HTR-8/SVneo (cell line): ENCODE data around the gene EXOC3L4.
"Not testable (repeated sequence)": the region's sequence is repeated elsewhere in the genome, so short reads cannot be mapped to it uniquely, and the experiment has no call there.

Source experiments
- DNase-seq: peaks from one replicate; pipeline ENCODE4 v3.0.0; 2011; ENCODE audit warnings: low spot score, mixed read lengths; ENCODE audit not compliant: insufficient read length
- FAIRE-seq: peaks from 2 replicates; lab custom pipeline; 2011; peaks lifted over from hg19 to GRCh38; lab: Jason Lieb, UNC

EXOC3L4 gene

DNA sequence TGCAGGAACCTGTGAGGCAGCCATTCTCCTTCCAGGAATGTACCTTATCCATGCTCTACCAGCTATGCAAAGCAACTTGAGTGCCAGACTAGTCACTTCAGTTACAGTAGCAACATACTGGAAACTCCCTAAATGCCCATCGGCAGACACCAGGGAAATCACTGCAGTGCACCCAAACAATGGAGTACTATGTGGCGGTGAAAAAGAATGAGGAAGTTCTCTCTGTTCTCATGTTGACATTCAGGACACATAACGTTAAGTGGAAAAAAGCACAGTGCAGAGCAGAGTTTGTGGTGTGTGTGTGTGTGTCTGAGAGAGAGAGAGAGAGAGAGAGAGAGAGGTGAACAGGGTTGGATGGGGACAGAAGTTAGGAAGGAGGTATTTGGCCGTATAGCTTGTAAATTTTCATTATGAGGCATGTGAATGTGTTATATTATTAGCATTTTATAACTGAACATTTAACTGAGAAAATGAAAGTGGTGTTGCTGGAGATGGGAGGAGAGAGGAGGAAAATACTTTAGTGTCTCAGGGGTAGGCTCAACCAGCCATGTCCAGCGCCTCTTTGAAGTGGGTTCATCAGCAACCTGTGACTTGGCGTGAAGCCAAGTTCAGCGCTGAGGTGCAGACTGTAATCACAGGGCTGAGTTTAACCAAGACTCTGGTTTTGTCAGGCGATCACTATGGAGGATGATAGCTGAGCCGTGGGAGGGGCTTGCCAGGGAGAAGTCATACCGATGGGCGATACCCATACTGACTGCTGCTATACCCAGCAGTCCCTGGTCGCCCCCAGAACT is 46.0 kb downstream of the EXOC3L4 start:
- DNase-seq (no peak), FAIRE-seq (peak; percentile 40)

DNA sequence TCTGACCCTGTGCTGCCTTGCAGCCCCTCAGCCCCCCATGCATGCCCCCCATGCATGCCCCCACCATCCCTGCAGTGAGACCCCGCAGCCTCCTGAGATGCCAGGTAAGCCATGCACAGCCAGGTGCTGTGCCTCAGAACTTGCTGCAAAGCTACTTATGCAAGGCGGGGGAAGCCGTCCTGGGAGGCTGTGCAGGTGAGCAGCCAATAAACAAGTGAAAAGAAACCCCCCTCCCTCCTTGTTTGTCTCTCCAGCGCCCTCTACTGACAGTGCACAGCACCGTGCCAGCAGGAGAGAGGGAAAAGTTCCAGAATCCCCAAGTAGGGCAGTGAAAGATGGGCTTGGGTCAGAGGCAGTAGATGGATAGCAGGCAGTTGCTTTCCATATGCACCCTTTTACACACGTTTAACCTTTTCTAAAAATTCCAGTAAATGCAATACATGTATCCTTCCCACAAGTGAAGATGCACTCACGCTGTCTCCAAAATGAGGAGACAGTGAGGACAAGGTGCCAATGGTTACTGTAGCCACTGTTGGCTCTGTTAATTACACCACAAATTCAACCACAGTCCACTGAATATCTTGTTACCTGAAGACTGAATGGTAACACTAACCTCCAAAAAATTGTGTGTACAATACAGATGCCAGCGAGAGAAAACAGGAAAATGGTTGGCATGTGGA is 46.7 kb downstream of the EXOC3L4 start:
- DNase-seq, result no peak
- FAIRE-seq, result peak; percentile 76

DNA sequence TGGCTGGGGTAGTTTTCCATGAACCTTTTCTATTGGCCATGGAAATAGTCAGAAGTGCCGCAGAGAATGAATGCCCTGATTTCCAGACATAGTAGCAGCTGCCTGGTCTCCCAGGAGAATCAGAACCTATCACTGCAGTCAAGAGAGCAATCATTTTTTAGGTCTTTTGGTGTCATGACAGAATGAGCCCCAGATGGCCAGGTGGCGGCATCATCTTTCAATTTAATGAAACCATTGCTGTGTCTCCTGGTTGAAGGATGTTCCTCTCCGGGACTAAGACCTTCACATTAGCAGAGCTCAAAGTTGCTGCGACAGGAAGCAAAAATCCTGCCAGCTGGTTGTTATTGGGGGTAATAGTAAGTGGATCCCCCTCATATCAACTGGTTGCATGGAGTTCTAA is 47.5 kb downstream of the EXOC3L4 start:
- DNase-seq (no peak), FAIRE-seq (no peak)

DNA sequence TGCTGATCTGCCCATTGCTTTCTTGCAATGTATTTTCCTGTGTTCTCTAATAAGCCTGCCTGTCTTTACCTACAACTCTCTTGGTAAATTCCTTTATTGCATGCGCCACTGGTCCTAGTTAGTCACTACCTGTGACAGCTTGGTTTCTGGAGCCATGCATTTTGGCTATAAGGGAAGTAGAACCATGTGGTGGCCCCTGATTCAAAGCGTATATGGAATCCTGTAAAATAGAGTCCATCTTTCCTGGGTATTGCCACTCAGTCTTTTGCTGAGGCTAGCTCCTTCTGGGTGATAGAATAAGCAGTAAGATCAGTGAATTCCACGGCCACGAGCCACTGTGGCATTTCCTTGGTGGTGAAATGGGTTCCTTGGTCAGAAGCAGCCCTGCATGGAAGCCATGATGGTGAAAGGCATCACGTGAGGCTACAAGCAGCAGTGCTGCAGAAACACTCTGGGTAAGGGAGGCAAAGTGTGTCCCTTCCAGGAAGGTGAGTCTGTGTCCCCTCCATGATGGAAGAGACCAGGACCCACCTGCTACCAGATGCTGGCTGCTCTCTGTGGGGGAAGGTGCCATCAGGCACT is 48.3 kb downstream of the EXOC3L4 start:
- FAIRE-seq, result no peak
- no peak for DNase-seq

DNA sequence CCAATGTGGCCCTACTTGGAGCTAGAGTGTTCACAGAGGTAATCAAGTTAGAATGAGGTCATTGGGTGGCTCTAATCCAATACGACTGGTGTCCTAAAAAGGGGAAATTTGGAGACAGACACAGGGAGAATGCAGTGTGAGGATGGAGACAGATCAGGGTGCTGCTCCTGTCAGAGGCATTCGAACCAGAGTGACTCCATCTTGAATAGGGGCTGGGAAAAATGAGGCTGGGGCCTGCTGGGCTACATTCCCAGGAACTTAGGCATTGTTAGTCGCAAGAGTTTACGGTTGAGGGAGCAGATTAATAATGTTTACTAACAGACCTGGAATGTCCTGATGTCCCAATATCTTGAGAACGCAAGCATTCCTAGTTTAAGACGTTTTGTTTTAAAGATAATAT is 49.0 kb downstream of the EXOC3L4 start:
- no peak for DNase-seq
- FAIRE-seq, result peak; percentile 23

DNA sequence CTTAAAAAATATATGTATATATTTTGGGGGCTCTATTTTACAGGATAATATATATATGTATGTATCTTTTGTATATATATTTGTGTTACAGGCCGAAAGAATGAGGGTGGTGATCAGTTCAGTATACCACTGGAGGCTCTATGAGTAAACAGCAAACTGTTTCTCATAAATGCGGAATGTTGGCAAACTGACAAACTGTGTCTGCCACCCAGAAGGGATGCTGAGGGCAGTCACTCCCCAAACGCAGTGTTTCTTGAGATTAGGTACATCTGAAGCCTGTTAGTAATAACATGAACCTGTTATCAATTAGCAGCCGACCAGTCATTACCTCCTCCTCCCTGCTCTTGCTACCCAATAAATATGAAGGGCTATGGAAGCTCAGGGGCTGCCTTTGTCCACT is 49.6 kb downstream of the EXOC3L4 start:
- no peak for FAIRE-seq
- DNase-seq, result no peak

DNA sequence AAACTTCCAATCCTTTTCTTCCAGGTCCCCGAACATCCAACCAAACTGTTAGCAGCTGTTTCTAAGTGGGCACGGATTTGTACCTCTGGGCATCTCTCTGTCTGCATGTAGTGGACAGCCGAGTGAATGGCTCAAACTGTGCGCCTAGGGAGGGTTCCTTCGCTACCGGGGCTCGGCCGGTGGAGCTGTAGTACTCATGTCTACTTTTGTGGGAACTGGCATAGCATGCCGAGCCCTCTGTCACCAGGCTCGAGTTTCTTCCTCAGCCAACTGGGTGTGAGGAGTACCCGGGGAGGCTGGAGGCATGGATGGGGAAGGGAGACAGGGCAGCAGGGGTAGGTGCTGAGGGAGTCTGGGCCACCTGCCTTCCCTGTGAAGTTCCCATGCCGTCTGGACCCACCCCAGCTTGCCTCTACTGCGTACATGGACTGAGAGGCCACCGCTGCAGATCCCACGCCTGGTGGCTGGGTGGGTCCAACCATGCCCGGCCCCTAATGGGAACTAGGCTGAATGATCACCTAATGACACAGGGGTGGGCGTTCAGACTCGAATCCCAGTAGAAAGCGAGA is 51.7 kb downstream of the EXOC3L4 start:
- DNase-seq (no peak), FAIRE-seq (no peak)

DNA sequence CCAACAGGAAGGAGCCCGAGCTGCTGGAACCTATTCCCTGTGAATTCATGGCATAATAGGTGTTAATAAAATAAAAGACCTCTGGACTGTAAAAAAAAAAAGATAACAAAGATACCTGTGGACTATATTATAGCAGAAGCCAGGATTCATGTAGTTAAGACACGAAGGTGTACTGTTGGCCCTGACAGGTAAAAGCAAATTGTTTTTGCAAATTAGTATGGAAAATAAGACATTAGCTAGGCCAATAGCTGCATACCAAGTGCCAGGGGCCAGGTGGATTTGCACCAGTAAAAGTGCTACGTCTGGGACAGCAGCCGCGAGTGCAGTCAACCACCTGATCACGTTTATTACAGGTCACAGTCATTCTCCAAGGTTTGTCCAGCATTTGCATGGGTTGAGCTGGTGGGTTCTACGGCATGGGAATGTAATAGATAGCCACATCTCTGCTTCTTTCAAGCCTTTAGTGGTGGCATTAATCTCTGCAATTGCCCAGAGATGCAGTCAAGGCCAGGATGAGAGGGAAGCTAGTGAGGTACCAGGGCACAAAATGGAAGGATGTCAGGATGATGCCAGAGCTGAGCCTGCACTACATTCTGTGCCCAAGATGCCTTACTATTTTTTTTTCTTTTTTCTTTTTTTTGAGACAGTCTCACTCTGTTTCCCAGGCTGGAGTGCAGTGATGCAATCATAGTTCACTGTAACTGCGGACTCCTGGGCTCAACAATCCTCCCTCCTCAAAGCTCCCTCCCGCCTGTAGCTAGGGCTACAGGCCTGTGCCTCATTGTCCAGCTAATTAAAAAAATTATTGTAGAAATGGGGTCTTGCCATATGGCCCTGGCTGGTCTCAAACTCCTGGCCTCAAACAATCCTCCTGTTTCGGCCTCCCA is 55.1 kb downstream of the EXOC3L4 start:
- DNase-seq, result no peak
- peak; percentile 31 for FAIRE-seq

DNA sequence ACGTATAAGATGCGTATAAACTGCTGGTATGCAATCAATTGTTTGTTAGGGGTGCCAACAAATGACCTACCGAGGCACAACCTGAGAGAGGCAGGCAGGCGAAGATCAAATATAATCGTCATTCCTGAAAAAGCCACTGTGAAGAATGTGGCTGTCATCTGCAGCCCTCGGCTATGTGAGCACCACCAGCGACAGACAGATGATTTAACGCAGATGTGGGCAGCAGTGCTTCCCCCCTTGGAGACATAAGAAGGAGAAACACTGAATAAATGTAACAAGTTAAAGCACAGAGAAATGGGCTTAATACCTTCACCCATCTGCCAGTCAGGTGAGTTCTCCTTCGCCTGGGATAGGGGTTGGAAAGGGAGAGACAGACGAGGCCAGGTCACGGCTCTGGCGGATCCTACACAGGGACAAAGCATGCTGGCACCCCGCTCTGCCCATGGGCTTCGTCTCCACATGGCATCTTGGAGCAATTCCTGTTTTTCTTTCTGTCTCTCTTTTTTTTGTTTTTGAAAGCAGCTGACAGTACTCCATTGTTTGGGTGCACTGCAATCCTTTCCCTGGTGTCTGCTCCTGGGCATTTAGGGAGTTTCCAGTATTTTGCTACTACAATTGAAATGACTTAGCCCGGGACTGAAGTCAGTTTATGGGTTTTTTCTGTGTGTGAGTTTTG is 56.9 kb downstream of the EXOC3L4 start:
- FAIRE-seq, result no peak

DNA sequence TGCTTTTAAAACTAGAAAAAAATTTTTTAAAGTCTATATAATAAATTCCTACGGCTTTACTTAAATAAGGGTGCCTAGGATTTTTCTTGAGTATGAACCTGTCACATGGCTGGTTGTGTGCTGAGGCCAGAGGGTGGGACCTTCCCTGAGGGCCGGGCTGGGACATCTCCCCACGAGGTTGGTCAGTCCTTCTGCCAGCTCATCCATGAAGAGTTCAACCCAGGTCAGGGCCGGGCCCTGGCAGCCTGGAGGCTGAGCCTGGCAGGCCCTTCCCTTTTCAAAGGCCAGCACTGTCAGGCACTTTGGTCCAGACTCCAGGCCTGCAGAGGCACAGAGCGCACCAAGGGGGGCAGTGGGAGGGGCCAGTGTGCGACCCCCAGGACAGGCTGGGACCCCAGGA is 60.5 kb downstream of the EXOC3L4 start:
- FAIRE-seq (peak; percentile 49), DNase-seq (peak; percentile 92)

More for the DNA sequence above, 56.9 kb downstream of the EXOC3L4 start:
- DNase-seq, result no peak

DNA sequence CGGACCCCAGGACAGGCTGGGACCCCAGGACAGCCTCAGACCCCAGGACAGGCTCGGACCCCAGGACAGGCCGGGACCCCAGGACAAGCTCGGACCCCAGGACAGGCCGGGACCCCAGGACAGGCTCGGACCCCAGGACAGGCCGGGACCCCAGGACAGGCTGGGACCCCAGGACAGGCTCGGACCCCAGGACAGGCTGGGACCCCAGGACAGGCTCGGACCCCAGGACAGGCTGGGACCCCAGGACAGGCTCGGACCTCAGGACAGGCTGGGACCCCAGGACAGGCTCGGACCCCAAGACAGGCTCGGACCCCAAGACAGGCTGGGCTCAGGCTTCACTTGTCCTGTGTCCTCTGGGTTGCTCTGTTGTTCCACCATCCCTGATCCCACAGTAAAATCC is 60.9 kb downstream of the EXOC3L4 start:
- not testable (repeated sequence) for FAIRE-seq, DNase-seq

DNA sequence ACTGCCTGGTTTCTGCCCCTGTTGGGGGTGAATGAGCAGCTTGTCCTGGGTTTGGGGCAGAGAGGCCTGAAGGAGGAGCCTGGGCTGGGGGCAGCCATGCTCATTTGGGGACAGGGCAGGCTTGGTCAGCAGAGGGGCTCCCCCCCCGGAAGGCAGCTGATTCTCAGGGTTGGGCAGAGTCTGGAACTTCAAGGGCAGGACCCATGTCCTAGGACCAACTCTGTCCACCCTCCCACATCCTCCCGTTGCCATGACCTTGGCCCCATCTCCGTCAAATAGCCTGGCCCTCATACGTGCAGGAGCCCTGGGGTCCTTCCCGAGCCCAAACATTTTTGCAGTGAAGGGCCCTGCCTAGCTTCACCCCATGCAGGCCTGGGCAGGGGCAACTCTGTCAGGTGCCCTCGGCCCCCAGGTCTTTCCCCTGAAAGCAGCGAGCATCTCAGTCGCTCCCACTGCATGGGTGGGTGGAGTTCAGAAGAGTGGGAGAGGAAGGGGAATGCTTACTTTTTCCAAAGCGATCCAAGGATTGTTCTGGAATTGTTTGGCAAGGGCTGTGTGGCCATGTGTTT is 61.4 kb downstream of the EXOC3L4 start:
- no peak for FAIRE-seq

DNA sequence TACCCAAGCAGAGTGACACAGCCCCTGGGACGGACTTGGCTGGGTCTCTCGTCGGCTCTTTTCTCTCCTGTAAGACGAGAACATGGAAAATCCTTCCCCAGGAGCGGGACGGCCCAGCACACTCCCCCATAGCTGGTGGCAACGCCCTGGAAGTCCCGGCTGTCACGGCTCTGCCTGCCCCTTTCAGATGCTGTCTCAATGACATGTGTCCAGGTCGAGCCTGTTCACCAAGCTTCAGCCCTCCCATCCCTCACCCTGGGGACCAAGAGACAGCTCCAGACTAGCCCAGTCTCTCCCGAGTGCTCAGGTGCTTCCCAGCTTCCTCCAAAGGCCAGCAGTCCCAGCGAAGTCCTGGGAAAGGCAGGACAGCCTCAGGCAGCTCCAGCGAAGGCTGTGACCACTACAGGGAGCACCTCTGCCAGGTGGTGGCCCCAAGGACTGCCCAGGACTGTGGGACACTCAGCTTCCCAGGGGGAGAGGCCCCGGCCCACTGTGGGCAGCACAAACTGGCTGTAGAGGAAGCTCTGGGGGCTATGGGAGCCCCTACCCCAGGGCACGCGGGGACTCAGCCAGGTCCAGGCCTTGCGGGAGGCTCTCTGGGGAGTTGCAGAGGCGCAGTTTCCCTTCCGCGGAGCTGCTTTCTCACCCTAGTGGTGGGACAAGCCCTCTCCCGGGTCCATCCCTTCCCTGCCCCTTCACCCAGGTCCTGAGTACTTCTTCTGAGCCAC is 62.3 kb downstream of the EXOC3L4 start:
- FAIRE-seq (no peak), DNase-seq (no peak)

More for the DNA sequence above, 61.4 kb downstream of the EXOC3L4 start:
- no peak for DNase-seq

DNA sequence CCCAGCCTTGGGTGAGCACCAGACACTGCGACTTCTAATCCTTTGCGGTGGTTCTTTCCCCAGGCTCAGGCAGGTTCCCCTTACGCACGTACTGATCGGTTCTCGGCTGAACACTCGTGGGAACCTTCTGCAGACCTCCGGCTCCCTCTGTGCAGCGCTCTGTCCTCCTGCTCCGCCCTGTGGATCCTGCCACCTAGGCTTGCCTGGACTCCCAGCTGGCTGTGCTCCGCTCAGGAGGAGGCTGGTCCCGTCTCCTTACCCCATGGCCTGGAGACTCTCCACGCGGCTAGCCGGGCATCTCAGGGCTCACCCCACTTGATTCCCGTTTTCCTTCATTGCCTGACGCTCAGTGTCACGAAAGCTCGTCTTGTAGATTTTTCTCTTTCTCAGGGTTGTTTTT is 63.4 kb downstream of the EXOC3L4 start:
- DNase-seq (no peak), FAIRE-seq (no peak)

DNA sequence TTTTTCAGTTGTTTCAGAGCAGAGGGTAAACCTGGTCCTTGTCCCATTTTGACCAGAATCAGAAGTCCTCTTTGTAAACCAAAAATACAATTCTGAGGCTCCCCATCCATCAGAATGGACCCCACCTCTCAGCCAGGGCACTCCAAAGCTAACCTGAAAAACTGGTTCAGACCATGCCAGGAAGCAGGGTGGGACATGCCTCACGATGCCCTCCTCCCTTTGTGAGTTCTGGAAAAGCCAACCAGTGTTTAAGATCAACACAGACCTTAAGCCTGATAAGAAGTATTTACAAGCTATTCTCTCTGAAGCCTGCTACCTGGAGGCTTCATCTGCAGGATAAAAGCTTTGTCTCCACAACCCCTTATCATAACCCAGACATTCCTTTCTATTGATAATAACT is 64.2 kb downstream of the EXOC3L4 start:
- no peak for FAIRE-seq
- no peak for DNase-seq
